CD4-positive, alpha-beta memory T cell (primary cell): Measurements from ENCODE around the gene FAM20C. TPM values are rescaled to one million over a fixed set of nuclear protein-coding genes. Genes with fewer than 3 reads are reported as not detected.

Experiments
- CTCF ChIA-PET: fragments of 350-600 bp; sonication (Branson Sonifier 250); formaldehyde crosslinking; loops from one replicate; lab custom pipeline; 2021; ENCODE audit warnings: inconsistent platforms; ENCODE audit not compliant: partially characterized antibody; lab: Charles Lee
- POLR2A ChIA-PET: fragments of 350-600 bp; sonication (Branson Sonifier 250); formaldehyde crosslinking; loops from one replicate; lab custom pipeline; 2021; ENCODE audit not compliant: partially characterized antibody; lab: Charles Lee
- DNase-seq, 5 donors: peaks; one replicate each; pipeline versions ENCODE4 v3.0.0 to v3.0.0-alpha.2; 2020 to 2022; ENCODE audit warnings: mixed read lengths in 1 of 5
- H3K27ac ChIP-seq: one replicate; pipeline ENCODE4 v1.7.0; 2013; ENCODE audit warnings: low read depth, low read length
- H3K27me3 ChIP-seq: 2 replicates; pipeline ENCODE4 v1.7.0; 2013; ENCODE audit warnings: mild to moderate bottlenecking, low read length, moderate library complexity; ENCODE audit not compliant: insufficient read depth
- H3K36me3 ChIP-seq: 2 replicates; pipeline ENCODE4 v1.7.0; 2013; ENCODE audit warnings: mild to moderate bottlenecking, low read length, moderate library complexity; ENCODE audit not compliant: insufficient read depth
- H3K4me1 ChIP-seq: 2 replicates; pipeline ENCODE4 v1.7.0; 2013; ENCODE audit warnings: mild to moderate bottlenecking, low read length, moderate library complexity; ENCODE audit not compliant: insufficient read depth
- H3K4me3 ChIP-seq, 2 donors: one replicate each; pipeline ENCODE4 v1.7.0; 2013; ENCODE audit warnings: low read length in 2 of 2, mild to moderate bottlenecking in 1 of 2
- H3K9me3 ChIP-seq, 2 donors: one replicate each; pipeline ENCODE4 v1.7.0; 2013; ENCODE audit warnings: low read length in 2 of 2, control low read depth in 1 of 2; ENCODE audit not compliant: control insufficient read depth in 1 of 2
- H3K27ac Mint-ChIP-seq, 7 donors: one replicate each; pipeline ENCODE4 v1.8.0; 2020 to 2021; ENCODE audit warnings: mixed read lengths in 7 of 7, mild to moderate bottlenecking in 6 of 7, inconsistent platforms in 3 of 7, moderate library complexity in 3 of 7
- H3K27me3 Mint-ChIP-seq, 2 donors: one replicate each; pipeline ENCODE4 v1.8.0; 2020 to 2021; ENCODE audit warnings: mixed read lengths in 2 of 2
- H3K36me3 Mint-ChIP-seq, 2 donors: one replicate each; pipeline ENCODE4 v1.8.0; 2020 to 2021; ENCODE audit warnings: mixed read lengths in 2 of 2, inconsistent platforms in 1 of 2, mild to moderate bottlenecking in 1 of 2
- H3K4me1 Mint-ChIP-seq, 4 donors: one replicate each; pipeline ENCODE4 v1.8.0; 2020 to 2021; ENCODE audit warnings: mixed read lengths in 4 of 4, mild to moderate bottlenecking in 1 of 4
- H3K4me3 Mint-ChIP-seq, 8 donors: one replicate each; pipeline ENCODE4 v1.8.0; 2020 to 2021; ENCODE audit warnings: mixed read lengths in 8 of 8, mild to moderate bottlenecking in 7 of 8, moderate library complexity in 6 of 8, inconsistent platforms in 3 of 8
- H3K9me3 Mint-ChIP-seq, 8 donors: one replicate each; pipeline ENCODE4 v1.8.0; 2020 to 2021; ENCODE audit warnings: mixed read lengths in 8 of 8, mild to moderate bottlenecking in 5 of 8, inconsistent platforms in 3 of 8, moderate library complexity in 1 of 8
- intact Hi-C: fragments of 100-400 bp; cut with micrococcal nuclease; formaldehyde crosslinking; loops from one replicate; pipeline ENCODE4 v1.15.1; 2023
- polyA plus RNA-seq, 2 donors: library from polyadenylated mRNA; unstranded; fragments of 300-500 nt; fragmentation: Illumina TruSeq; gene quantifications; one replicate each; pipeline ENCODE4 v1.2.3, GENCODE V29; 2021
- total RNA-seq, 2 experiments: library from RNA; stranded (reverse); gene quantifications; one replicate each; pipeline ENCODE4 v1.2.3, GENCODE V29; 2021

Gene FAM20C
- total and polyA plus RNA-seq, 4 experiments from 2014 or later = 4.7 to 7.8 TPM; not detected in 2

- Histone ChIP-seq H3K27ac (no peak overlapping the region), H3K9me3 (no peaks in the 10 kb centered on the region), H3K36me3 (no peaks in the 10 kb centered on the region), H3K27me3 (no peaks in the 10 kb centered on the region), H3K4me1 (no peaks in the 10 kb centered on the region), H3K4me3 (no peak overlapping the region)
- Mint-ChIP-seq H3K9me3 (no peaks in the 10 kb centered on the region), H3K4me3 (no peak overlapping the region), H3K4me1 (peaks cover 0 to 3% (median 0%) of the 10 kb centered on the region in 4 donors), H3K27ac (no peak overlapping the region), H3K36me3 (no peaks in the 10 kb centered on the region), H3K27me3 (peaks cover 2 to 3% of the 10 kb centered on the region in 2 donors)
- intact Hi-C loops = no loop called here
- POLR2A ChIA-PET = no interaction called here
- CTCF ChIA-PET = no interaction called here
- DNase-seq = no peak
Observed at GRCh38 chr7:229184-229964, 37.0 kb downstream of the FAM20C start.

- POLR2A ChIA-PET = no interaction called here
Observed at GRCh38 chr7:230274-230673, 37.9 kb downstream of the FAM20C start.

GRCh38 chr7:231030-231857 lies 38.9 kb downstream of the FAM20C start:
- Mint-ChIP-seq H3K4me3 (no peak overlapping the region), H3K36me3 (no peaks in the 10 kb centered on the region), H3K4me1 (peaks cover 0 to 3% (median 0%) of the 10 kb centered on the region in 4 donors), H3K27ac (no peak overlapping the region), H3K27me3 (peaks cover 2 to 3% of the 10 kb centered on the region in 2 donors), H3K9me3 (no peaks in the 10 kb centered on the region)
- DNase-seq = no peak
- intact Hi-C loops = no loop called here
- Histone ChIP-seq H3K9me3 (no peaks in the 10 kb centered on the region), H3K36me3 (no peaks in the 10 kb centered on the region), H3K4me3 (no peak overlapping the region), H3K4me1 (no peaks in the 10 kb centered on the region), H3K27me3 (no peaks in the 10 kb centered on the region), H3K27ac (no peak overlapping the region)
- ChIA-PET POLR2A (no interaction called here), CTCF (no interaction called here)

More at GRCh38 chr7:230274-230673, 37.9 kb downstream of the FAM20C start:
- Histone ChIP-seq H3K4me3 (no peak overlapping the region), H3K9me3 (no peaks in the 10 kb centered on the region), H3K27ac (no peak overlapping the region), H3K36me3 (no peaks in the 10 kb centered on the region), H3K4me1 (no peaks in the 10 kb centered on the region), H3K27me3 (no peaks in the 10 kb centered on the region)
- no peak for DNase-seq
- H3K36me3 Mint-ChIP-seq = no peaks in the 10 kb centered on the region
- H3K27me3 Mint-ChIP-seq = peaks cover 2 to 3% of the 10 kb centered on the region in 2 donors
- H3K9me3 Mint-ChIP-seq = no peaks in the 10 kb centered on the region
- CTCF ChIA-PET = no interaction called here
- intact Hi-C loops = no loop called here
- H3K4me1 Mint-ChIP-seq = peaks cover 0 to 3% (median 0%) of the 10 kb centered on the region in 4 donors
- H3K27ac Mint-ChIP-seq = no peak overlapping the region
- H3K4me3 Mint-ChIP-seq = no peak overlapping the region

GRCh38 chr7:231858-232246 lies 39.5 kb downstream of the FAM20C start:
- no peaks in the 10 kb centered on the region for H3K4me1 ChIP-seq
- H3K27ac ChIP-seq = no peak overlapping the region
- no peaks in the 10 kb centered on the region for H3K27me3 ChIP-seq
- Mint-ChIP-seq H3K36me3 (no peaks in the 10 kb centered on the region), H3K9me3 (no peaks in the 10 kb centered on the region), H3K27ac (no peak overlapping the region), H3K4me1 (peaks cover 0 to 3% (median 0%) of the 10 kb centered on the region in 4 donors), H3K27me3 (peaks cover 2 to 3% of the 10 kb centered on the region in 2 donors), H3K4me3 (no peak overlapping the region)
- POLR2A ChIA-PET = no interaction called here
- H3K36me3 ChIP-seq = no peaks in the 10 kb centered on the region
- CTCF ChIA-PET = no interaction called here
- H3K9me3 ChIP-seq = no peaks in the 10 kb centered on the region
- intact Hi-C loops = no loop called here
- DNase-seq = no peak
- H3K4me3 ChIP-seq = no peak overlapping the region

GRCh38 chr7:232410-233248 lies 40.3 kb downstream of the FAM20C start:
- H3K27me3 ChIP-seq = no peaks in the 10 kb centered on the region
- Mint-ChIP-seq H3K27me3 (peaks cover 2 to 3% of the 10 kb centered on the region in 2 donors), H3K27ac (no peak overlapping the region), H3K9me3 (no peaks in the 10 kb centered on the region), H3K36me3 (no peaks in the 10 kb centered on the region), H3K4me3 (no peak overlapping the region), H3K4me1 (peaks cover 0 to 3% (median 0%) of the 10 kb centered on the region in 4 donors)
- DNase-seq = no peak
- ChIA-PET CTCF (no interaction called here), POLR2A (no interaction called here)
- H3K4me3 ChIP-seq = no peak overlapping the region
- H3K36me3 ChIP-seq = no peaks in the 10 kb centered on the region
- no peaks in the 10 kb centered on the region for H3K9me3 ChIP-seq
- no peak overlapping the region for H3K27ac ChIP-seq
- intact Hi-C loops = no loop called here
- no peaks in the 10 kb centered on the region for H3K4me1 ChIP-seq

GRCh38 chr7:233249-234035 lies 41.1 kb downstream of the FAM20C start:
- Mint-ChIP-seq H3K27me3 (peaks cover 2 to 3% of the 10 kb centered on the region in 2 donors), H3K27ac (no peak overlapping the region), H3K36me3 (no peaks in the 10 kb centered on the region), H3K4me1 (peaks cover 0 to 3% (median 0%) of the 10 kb centered on the region in 4 donors), H3K9me3 (no peaks in the 10 kb centered on the region), H3K4me3 (no peak overlapping the region)
- Histone ChIP-seq H3K4me3 (no peak overlapping the region), H3K27me3 (no peaks in the 10 kb centered on the region), H3K9me3 (no peaks in the 10 kb centered on the region), H3K36me3 (no peaks in the 10 kb centered on the region), H3K27ac (no peak overlapping the region), H3K4me1 (no peaks in the 10 kb centered on the region)
- ChIA-PET POLR2A (no interaction called here), CTCF (no interaction called here)
- no peak for DNase-seq
- intact Hi-C loops = no loop called here
